Keratinocyte (primary cell): ENCODE data around the gene TFRC. TPM values are rescaled to one million over a fixed set of nuclear protein-coding genes. Genes with fewer than 3 reads are reported as not detected.

Experiments used
- DNase-seq: peaks from one replicate; pipeline ENCODE4 v3.0.0-alpha.2; 2011; ENCODE audit warnings: low read depth, missing footprints, low spot score
- FAIRE-seq: peaks from 2 replicates; lab custom pipeline; 2011; peaks lifted over from hg19 to GRCh38; lab: Jason Lieb, UNC
- H2AFZ ChIP-seq: 2 replicates; pipeline ENCODE4 v1.6.0; 2012; ENCODE audit warnings: low read length, control low read depth, inconsistent platforms; ENCODE audit not compliant: control insufficient read depth
- H3K27ac ChIP-seq: 2 replicates; pipeline ENCODE4 v1.5.1; 2011; ENCODE audit warnings: low read length; ENCODE audit not compliant: control insufficient read depth, insufficient read depth
- H3K27me3 ChIP-seq: 3 replicates; pipeline ENCODE4 v1.6.0; 2011; ENCODE audit warnings: low read length; ENCODE audit not compliant: control insufficient read depth, insufficient read depth; ENCODE audit errors: extremely low read depth
- H3K36me3 ChIP-seq, 2 experiments: 2 replicates in 1 of 2; 3 replicates in 1 of 2; pipeline ENCODE4 v1.5.1; 2011; ENCODE audit warnings: low read length in 2 of 2, mild to moderate bottlenecking in 1 of 2; ENCODE audit not compliant: control insufficient read depth in 2 of 2, insufficient read depth in 2 of 2; ENCODE audit errors: extremely low read depth in 1 of 2
- H3K4me1 ChIP-seq: 3 replicates; pipeline ENCODE4 v1.5.1; 2011; ENCODE audit warnings: low read length; ENCODE audit not compliant: control insufficient read depth, insufficient read depth; ENCODE audit errors: extremely low read depth
- H3K4me2 ChIP-seq: 3 replicates; pipeline ENCODE4 v1.6.0; 2011; ENCODE audit warnings: low read depth, low read length; ENCODE audit not compliant: control insufficient read depth, insufficient read depth; ENCODE audit errors: extremely low read depth
- H3K4me3 ChIP-seq, 3 experiments: fragments of 200-600 bp in 1 of 3; sonication (generic) in 1 of 3; 2 replicates in 2 of 3; 3 replicates in 1 of 3; pipeline ENCODE4 v1.5.1; 2011 to 2016; ENCODE audit warnings: low read length in 3 of 3, mild to moderate bottlenecking in 3 of 3, control low read depth in 2 of 3, inconsistent platforms in 1 of 3, low read depth in 1 of 3, mixed read lengths in 1 of 3, mixed run types in 1 of 3, moderate library complexity in 1 of 3; ENCODE audit not compliant: control insufficient read depth in 2 of 3, insufficient read depth in 2 of 3; ENCODE audit errors: extremely low read depth in 1 of 3
- H3K79me2 ChIP-seq: 2 replicates; pipeline ENCODE4 v1.6.0; 2012; ENCODE audit warnings: low read length; ENCODE audit not compliant: control insufficient read depth, insufficient read depth
- H3K9ac ChIP-seq: 3 replicates; pipeline ENCODE4 v1.6.0; 2011; ENCODE audit warnings: low read length; ENCODE audit not compliant: control insufficient read depth, insufficient read depth; ENCODE audit errors: extremely low read depth
- H3K9me1 ChIP-seq: 3 replicates; pipeline ENCODE4 v1.6.0; 2011; ENCODE audit warnings: low read length; ENCODE audit not compliant: control insufficient read depth, insufficient read depth; ENCODE audit errors: extremely low read depth
- H3K9me3 ChIP-seq: 2 replicates; pipeline ENCODE4 v1.5.1; 2012; ENCODE audit warnings: low read depth, low read length; ENCODE audit not compliant: control insufficient read depth
- H4K20me1 ChIP-seq: 3 replicates; pipeline ENCODE4 v1.6.0; 2011; ENCODE audit warnings: low read length; ENCODE audit not compliant: control insufficient read depth, insufficient read depth; ENCODE audit errors: extremely low read depth
- EZH2 ChIP-seq: IDR thresholded peaks from one replicate; pipeline ENCODE4 v1.6.1; 2012; ENCODE audit warnings: inconsistent platforms, mild to moderate bottlenecking, low read length, moderate library complexity
- dilution Hi-C: fragments of 300-500 bp; cut with MboI; formaldehyde crosslinking; loops from one replicate; pipeline ENCODE4 v1.7.0; 2020; ENCODE audit warnings: low sequenced_read_pairs; ENCODE audit not compliant: extremely low pct_ligation_motif_present
- polyA plus RNA-seq, 5 experiments: library from polyadenylated mRNA; depleted of rRNA in 3 of 5; stranded (reverse) in 3 of 5; stranded (forward) in 1 of 5; unstranded in 1 of 5; fragments of >200 nt; gene quantifications; 1 replicate in 1 of 5; 2 replicates in 3 of 5; 3 replicates in 1 of 5; pipeline versions ENCODE4 v1.2.1 to v1.2.3, GENCODE V29; 2011 to 2012; ENCODE audit warnings: missing spikeins in 2 of 5, low read depth in 1 of 5, low replicate concordance in 1 of 5
- TF ChIP-seq, protein P1 (sequence below), 3 experiments: IDR thresholded peaks in 1 of 3; conservative IDR thresholded peaks in 1 of 3; optimal IDR thresholded peaks in 1 of 3; 2 replicates in 2 of 3; 3 replicates in 1 of 3; pipeline versions ENCODE3 to v1.5.1; 2011; ENCODE audit warnings: low read length in 3 of 3, mild to moderate bottlenecking in 3 of 3, moderate library complexity in 2 of 3, control low read depth in 1 of 3, inconsistent platforms in 1 of 3; ENCODE audit not compliant: insufficient read depth in 2 of 3; ENCODE audit errors: extremely low read depth in 1 of 3

TFRC gene
- polyA plus RNA-seq, 1 donor (not counting 4 experiments of a cell fraction or from before 2014, with no cell fraction given): 109 TPM

DNA sequence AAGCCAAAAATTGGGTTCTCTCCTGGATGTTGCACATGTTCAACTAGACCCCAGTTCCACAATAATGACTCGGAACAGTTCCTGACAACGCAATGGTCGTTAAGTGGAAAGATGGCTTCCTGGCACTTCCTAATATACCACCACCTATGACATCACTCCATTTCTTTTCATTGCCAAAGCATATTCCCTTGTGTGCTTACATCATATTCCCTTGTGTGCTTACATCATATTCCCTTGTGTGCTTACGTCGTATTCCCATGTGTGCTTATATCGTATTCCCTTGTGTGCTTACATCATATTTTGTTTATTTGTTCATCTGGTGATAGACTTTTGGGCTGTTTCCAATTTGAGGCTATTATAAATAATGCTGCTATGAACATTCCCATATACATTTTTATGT, 39.2 kb downstream of the TFRC start:
- Histone ChIP-seq H3K79me2 (no peaks in the 10 kb centered on the region), H2AFZ (no peak overlapping the region), H3K4me2 (no peak overlapping the region), H3K27ac (no peak overlapping the region), H3K9me1 (no peaks in the 10 kb centered on the region), H3K27me3 (no peaks in the 10 kb centered on the region), H3K4me3 (no peak overlapping the region), H3K9ac (no peak overlapping the region), H3K9me3 (no peaks in the 10 kb centered on the region), H3K4me1 (no peaks in the 10 kb centered on the region), H4K20me1 (no peaks in the 10 kb centered on the region), H3K36me3 (no peaks in the 10 kb centered on the region)
- TF ChIP-seq EZH2: no peak
- TF ChIP-seq, protein P1, sequence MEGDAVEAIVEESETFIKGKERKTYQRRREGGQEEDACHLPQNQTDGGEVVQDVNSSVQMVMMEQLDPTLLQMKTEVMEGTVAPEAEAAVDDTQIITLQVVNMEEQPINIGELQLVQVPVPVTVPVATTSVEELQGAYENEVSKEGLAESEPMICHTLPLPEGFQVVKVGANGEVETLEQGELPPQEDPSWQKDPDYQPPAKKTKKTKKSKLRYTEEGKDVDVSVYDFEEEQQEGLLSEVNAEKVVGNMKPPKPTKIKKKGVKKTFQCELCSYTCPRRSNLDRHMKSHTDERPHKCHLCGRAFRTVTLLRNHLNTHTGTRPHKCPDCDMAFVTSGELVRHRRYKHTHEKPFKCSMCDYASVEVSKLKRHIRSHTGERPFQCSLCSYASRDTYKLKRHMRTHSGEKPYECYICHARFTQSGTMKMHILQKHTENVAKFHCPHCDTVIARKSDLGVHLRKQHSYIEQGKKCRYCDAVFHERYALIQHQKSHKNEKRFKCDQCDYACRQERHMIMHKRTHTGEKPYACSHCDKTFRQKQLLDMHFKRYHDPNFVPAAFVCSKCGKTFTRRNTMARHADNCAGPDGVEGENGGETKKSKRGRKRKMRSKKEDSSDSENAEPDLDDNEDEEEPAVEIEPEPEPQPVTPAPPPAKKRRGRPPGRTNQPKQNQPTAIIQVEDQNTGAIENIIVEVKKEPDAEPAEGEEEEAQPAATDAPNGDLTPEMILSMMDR (optimal IDR thresholded peaks at IDR 0.05 in 1 of 3, IDR thresholded peaks at IDR 0.05 in 1 of 3, conservative IDR thresholded peaks at IDR 0.05 in 1 of 3; ENCODE audit: extremely low read depth in 1 of 3, insufficient read depth in 2 of 3, low read length in 3 of 3): no peak
- FAIRE-seq (no peak), DNase-seq (no peak)
- dilution Hi-C loops: no loop called here

DNA sequence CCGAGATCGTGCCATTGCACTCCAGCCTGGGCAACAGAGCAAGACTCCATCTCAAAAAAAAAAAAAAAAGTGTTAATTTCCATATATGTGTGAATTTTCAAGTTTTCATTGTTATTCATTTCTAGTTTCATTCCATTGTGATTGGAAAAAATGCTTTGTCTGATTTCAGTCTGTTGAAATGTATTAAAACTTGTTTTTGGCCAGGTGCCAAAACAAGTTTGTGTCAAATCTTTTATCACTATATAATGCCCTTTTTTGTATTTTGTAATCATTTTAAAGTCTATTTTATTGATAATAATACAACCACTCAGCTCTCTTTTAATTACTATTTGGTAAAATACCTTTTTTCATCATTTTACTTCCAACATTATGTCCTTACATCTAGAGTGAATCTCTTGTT, 42.5 kb downstream of the TFRC start:
- no peak overlapping the region for H3K4me3 ChIP-seq
- dilution Hi-C loops: no loop called here
- H3K27me3 ChIP-seq: no peaks in the 10 kb centered on the region
- H3K4me2 ChIP-seq: no peak overlapping the region
- no peaks in the 10 kb centered on the region for H3K9me3 ChIP-seq
- no peak for FAIRE-seq
- no peaks in the 10 kb centered on the region for H3K9me1 ChIP-seq
- no peaks in the 10 kb centered on the region for H3K4me1 ChIP-seq
- H3K27ac ChIP-seq: no peak overlapping the region
- H4K20me1 ChIP-seq: no peaks in the 10 kb centered on the region
- TF ChIP-seq, protein P1 (optimal IDR thresholded peaks at IDR 0.05 in 1 of 3, IDR thresholded peaks at IDR 0.05 in 1 of 3, conservative IDR thresholded peaks at IDR 0.05 in 1 of 3; ENCODE audit: extremely low read depth in 1 of 3, insufficient read depth in 2 of 3, low read length in 3 of 3): no peak
- TF ChIP-seq EZH2: no peak
- no peak overlapping the region for H3K9ac ChIP-seq
- no peaks in the 10 kb centered on the region for H3K79me2 ChIP-seq
- no peak for DNase-seq
- H3K36me3 ChIP-seq: no peaks in the 10 kb centered on the region
- H2AFZ ChIP-seq: no peak overlapping the region
